Measurements from ENCODE around the gene RASEF.

GRCh38 chr9:83106772-83107171, 43.8 kb upstream of the RASEF start:
- TF ChIP-seq JUN (CRISPR knock-in tag; IDR thresholded peaks at IDR 0.05) (no peak), MXI1 (IDR thresholded peaks at IDR 0.05; ENCODE audit: borderline replicate concordance, low read depth, low read length) (no peak), NONO (IDR thresholded peaks at IDR 0.05) (no peak), NONO (CRISPR knock-in tag; conservative IDR thresholded peaks at IDR 0.05) (no peak), ZNF232 (CRISPR knock-in tag; IDR thresholded peaks at IDR 0.05; ENCODE audit: borderline replicate concordance) (no peak)

All from HepG2 (cell line).